NCI-H1092 (cell line): ENCODE measurements around the gene PCBP2.
A peak's percentile ranks its signal among the peaks of the same experiment; 100 is the strongest.
"Not testable (repeated sequence)": the region's sequence is repeated elsewhere in the genome, so short reads cannot be mapped to it uniquely, and the experiment has no call there.

Experiments used
- DNase-seq: peaks from one replicate; lab custom pipeline; 2025; lab: John Stamatoyannopoulos, UW

PCBP2 gene

GRCh38 chr12:53441040-53441833 lies 10.7 kb upstream of the PCBP2 start, which contains the start of gene PRR13:
TSS of gene PRR13 (plus strand) at chr12:53441734. CDS start at chr12:53442715, 981 bp downstream.
- peak; percentile 97 for DNase-seq

- no peak for DNase-seq
Observed at GRCh38 chr12:53443955-53444354, 7.9 kb upstream of the PCBP2 start.

GRCh38 chr12:53444593-53445325 lies 7.1 kb upstream of the PCBP2 start:
- not testable (repeated sequence) for DNase-seq

- no peak for DNase-seq
Observed at GRCh38 chr12:53450936-53451335, 966 bp upstream of the PCBP2 start.

GRCh38 chr12:53452159-53453077 lies 516 bp downstream of the PCBP2 start:
- peak; percentile 59 for DNase-seq

- no peak for DNase-seq
Observed at GRCh38 chr12:53453953-53454640, 2.2 kb downstream of the PCBP2 start.

- DNase-seq: no peak
Observed at GRCh38 chr12:53454707-53455106, 2.8 kb downstream of the PCBP2 start.

- no peak for DNase-seq
Observed at GRCh38 chr12:53456654-53457366, 4.9 kb downstream of the PCBP2 start.

- DNase-seq: no peak
Observed at GRCh38 chr12:53459097-53459496, 7.2 kb downstream of the PCBP2 start.

GRCh38 chr12:53461059-53461458 lies 9.2 kb downstream of the PCBP2 start:
- DNase-seq: no peak

- DNase-seq: no peak
Observed at GRCh38 chr12:53461591-53461990, 9.7 kb downstream of the PCBP2 start.

GRCh38 chr12:53462935-53463334 lies 11.0 kb downstream of the PCBP2 start:
- no peak for DNase-seq

- DNase-seq: no peak
Observed at GRCh38 chr12:53463802-53464560, 12.1 kb downstream of the PCBP2 start.

GRCh38 chr12:53464685-53465418 lies 12.9 kb downstream of the PCBP2 start:
- DNase-seq: no peak

- DNase-seq: no peak
Observed at GRCh38 chr12:53465679-53466078, 13.8 kb downstream of the PCBP2 start.

GRCh38 chr12:53466640-53467039 lies 14.7 kb downstream of the PCBP2 start:
- DNase-seq: no peak

- no peak for DNase-seq
Observed at GRCh38 chr12:53467082-53467481, 15.2 kb downstream of the PCBP2 start.

- no peak for DNase-seq
Observed at GRCh38 chr12:53467880-53468279, 16.0 kb downstream of the PCBP2 start.

GRCh38 chr12:53468282-53468681 lies 16.4 kb downstream of the PCBP2 start:
- no peak for DNase-seq
